IgD-negative memory B cell (primary cell): ENCODE measurements around the gene GLYR1. TPM values are rescaled to one million over a fixed set of nuclear protein-coding genes. Genes with fewer than 3 reads are reported as not detected.

ENCODE experiments used
- H3K27ac Mint-ChIP-seq, 3 donors: one replicate each; pipeline ENCODE4 v1.8.0; 2020 to 2022; ENCODE audit warnings: mild to moderate bottlenecking in 3 of 3, mixed read lengths in 3 of 3, moderate library complexity in 1 of 3
- H3K27me3 Mint-ChIP-seq: one replicate; pipeline ENCODE4 v1.8.0; 2021; ENCODE audit warnings: mixed read lengths
- H3K36me3 Mint-ChIP-seq: one replicate; pipeline ENCODE4 v1.8.0; 2020; ENCODE audit warnings: mild to moderate bottlenecking, mixed read lengths
- H3K4me1 Mint-ChIP-seq, 3 donors: one replicate each; pipeline ENCODE4 v1.8.0; 2020 to 2022; ENCODE audit warnings: mixed read lengths in 3 of 3, mild to moderate bottlenecking in 1 of 3
- H3K4me3 Mint-ChIP-seq, 4 donors: one replicate each; pipeline ENCODE4 v1.8.0; 2020 to 2022; ENCODE audit warnings: mild to moderate bottlenecking in 4 of 4, mixed read lengths in 4 of 4, moderate library complexity in 3 of 4
- H3K9me3 Mint-ChIP-seq, 3 donors: one replicate each; pipeline ENCODE4 v1.8.0; 2020 to 2021; ENCODE audit warnings: mixed read lengths in 3 of 3, mild to moderate bottlenecking in 1 of 3
- polyA plus RNA-seq: library from polyadenylated mRNA; unstranded; fragments of 300-500 nt; fragmentation: Illumina TruSeq; gene quantifications from one replicate; pipeline ENCODE4 v1.2.3, GENCODE V29; 2021

GLYR1 gene
- polyA plus RNA-seq, 1 donor from 2014 or later, result 44.2 TPM

DNA sequence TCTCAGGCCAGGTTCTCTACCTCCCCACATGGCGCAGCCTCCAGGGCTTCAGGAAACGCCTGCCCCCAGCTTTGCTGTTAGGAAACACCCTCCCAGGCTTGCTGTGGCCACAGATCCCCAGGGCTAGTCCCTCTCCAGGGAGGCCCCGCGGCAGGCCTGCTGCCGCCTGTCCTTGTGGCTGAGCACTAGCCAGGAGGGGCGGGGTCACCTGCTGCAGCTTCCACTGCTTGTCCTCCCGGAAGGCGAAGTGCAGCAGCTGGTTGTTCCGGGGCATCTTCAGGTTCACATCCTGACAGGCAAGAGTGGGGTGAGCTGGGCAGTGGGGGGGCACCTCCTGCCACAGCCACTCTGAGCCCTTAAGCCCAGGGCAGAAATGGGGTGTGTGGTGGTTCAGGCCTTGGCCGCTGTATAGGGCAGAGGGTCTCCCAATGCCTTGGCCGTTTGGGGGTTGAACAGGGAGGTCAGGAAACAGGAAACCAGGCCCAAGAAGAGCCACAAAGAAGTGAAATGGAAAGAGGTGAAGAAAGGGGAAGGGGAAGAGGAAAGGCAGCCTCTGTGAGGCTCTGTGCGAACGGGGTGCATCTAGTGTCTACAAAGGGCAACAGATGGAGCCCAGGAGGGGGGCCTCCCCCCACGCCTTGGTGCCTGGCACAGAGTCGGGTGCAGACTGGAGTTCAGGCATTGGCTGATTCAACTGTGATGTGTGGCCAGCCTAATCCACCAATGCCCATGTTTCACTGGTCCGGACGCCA lies 46.6 kb downstream of the GLYR1 start:
- H3K36me3 Mint-ChIP-seq, result no peaks in the 10 kb centered on the region
- H3K4me1 Mint-ChIP-seq, result peaks cover 9 to 12% (median 9%) of the 10 kb centered on the region in 3 donors

DNA sequence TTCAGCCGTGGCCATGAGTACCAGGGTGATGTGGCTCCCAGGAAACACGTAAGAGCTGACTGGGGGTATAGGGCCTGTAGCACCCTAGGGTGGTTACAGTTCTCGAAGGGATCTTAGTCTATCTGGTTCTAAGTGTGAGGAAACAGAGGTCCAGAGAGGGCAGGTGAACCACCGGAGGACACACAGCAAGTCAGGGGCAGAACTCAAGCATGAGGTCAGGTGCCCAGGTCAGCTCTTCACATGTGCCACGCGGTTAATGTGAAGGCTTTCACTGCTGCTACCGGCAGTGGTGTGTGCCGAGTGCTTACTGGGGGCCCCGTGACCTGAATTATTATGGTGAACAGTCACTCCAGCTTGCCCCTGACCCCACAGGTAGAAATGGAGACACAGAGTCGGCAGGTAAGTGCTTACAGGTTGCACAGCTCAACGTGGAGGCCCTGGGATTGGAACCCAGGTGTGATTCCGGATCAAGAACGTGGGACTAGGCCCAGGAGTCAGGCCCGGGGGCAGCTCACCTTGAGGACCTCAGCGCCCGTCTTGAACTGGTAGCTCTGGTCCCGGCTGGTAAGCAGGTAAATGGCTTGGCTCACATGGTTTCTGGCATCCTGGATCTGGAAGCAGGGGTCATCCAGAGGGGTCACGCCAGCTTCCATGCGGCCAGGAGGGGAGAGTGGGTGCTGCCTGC lies 47.8 kb downstream of the GLYR1 start:
- H3K27me3 Mint-ChIP-seq, result no peaks in the 10 kb centered on the region
- no peaks in the 10 kb centered on the region for H3K9me3 Mint-ChIP-seq
- peaks cover 9 to 12% (median 9%) of the 10 kb centered on the region in 3 donors for H3K4me1 Mint-ChIP-seq
- peak overlapping the region in 2 of 4 donors; percentile 43 to 61 for H3K4me3 Mint-ChIP-seq
- no peak overlapping the region for H3K27ac Mint-ChIP-seq
- H3K36me3 Mint-ChIP-seq, result no peaks in the 10 kb centered on the region

More for the DNA sequence above, 46.6 kb downstream of the GLYR1 start:
- Mint-ChIP-seq H3K4me3 (peak overlapping the region; percentile 54 to 90 (median 80)), H3K9me3 (no peaks in the 10 kb centered on the region), H3K27ac (peak overlapping the region in 1 of 3 donors; percentile 39), H3K27me3 (no peaks in the 10 kb centered on the region)

DNA sequence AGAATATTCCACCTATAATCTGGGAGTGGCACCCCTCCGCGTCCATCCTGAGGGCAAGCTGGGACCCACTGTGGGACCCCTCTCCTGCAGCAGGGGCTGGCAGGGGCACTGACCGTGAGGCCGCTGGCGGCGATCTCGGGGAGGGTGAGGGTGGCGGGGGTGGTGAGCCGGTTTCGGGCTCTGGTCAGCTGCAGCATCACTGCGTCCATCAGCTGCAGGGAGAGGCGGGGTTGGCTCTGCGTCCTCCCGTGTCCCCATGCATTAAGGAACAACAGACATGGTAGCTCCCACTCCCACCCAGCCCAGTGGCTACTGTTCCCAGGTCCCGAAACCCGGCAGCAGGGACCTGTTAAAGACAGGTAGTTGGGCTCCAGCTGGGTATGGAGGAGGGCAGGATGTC lies 48.6 kb downstream of the GLYR1 start:
- no peaks in the 10 kb centered on the region for H3K27me3 Mint-ChIP-seq
- H3K4me1 Mint-ChIP-seq, result peaks cover 8 to 12% (median 9%) of the 10 kb centered on the region in 3 donors
- H3K36me3 Mint-ChIP-seq, result no peaks in the 10 kb centered on the region
- no peak overlapping the region for H3K27ac Mint-ChIP-seq
- H3K4me3 Mint-ChIP-seq, result peak overlapping the region in 1 of 4 donors; percentile 43
- H3K9me3 Mint-ChIP-seq, result no peaks in the 10 kb centered on the region

DNA sequence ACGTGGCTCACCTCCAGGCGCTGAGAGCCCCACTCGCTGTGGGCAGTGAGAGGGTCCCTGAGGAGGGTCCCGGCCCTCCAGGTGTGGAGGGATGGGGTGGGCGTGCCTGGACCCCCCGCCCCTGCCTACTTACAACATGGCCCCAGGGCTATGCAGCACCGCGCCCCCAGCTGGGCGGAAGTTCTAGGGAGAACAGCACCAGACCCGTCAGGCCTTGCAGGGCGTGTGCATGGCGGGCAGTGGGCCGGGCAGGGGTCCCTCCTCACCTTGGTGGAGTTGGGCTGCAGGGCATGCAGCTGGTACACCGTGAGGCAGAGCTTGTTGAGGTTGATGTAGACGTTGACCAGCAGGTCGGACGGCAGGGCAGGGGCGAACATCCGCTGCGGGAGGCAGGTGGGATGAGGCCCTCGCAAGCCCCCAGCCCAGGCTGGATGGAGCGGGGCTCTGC lies 49.3 kb downstream of the GLYR1 start:
- Mint-ChIP-seq H3K27me3 (no peaks in the 10 kb centered on the region), H3K4me1 (peaks cover 5 to 8% (median 6%) of the 10 kb centered on the region in 3 donors), H3K27ac (no peak overlapping the region), H3K9me3 (no peaks in the 10 kb centered on the region), H3K36me3 (no peaks in the 10 kb centered on the region), H3K4me3 (no peak overlapping the region)

DNA sequence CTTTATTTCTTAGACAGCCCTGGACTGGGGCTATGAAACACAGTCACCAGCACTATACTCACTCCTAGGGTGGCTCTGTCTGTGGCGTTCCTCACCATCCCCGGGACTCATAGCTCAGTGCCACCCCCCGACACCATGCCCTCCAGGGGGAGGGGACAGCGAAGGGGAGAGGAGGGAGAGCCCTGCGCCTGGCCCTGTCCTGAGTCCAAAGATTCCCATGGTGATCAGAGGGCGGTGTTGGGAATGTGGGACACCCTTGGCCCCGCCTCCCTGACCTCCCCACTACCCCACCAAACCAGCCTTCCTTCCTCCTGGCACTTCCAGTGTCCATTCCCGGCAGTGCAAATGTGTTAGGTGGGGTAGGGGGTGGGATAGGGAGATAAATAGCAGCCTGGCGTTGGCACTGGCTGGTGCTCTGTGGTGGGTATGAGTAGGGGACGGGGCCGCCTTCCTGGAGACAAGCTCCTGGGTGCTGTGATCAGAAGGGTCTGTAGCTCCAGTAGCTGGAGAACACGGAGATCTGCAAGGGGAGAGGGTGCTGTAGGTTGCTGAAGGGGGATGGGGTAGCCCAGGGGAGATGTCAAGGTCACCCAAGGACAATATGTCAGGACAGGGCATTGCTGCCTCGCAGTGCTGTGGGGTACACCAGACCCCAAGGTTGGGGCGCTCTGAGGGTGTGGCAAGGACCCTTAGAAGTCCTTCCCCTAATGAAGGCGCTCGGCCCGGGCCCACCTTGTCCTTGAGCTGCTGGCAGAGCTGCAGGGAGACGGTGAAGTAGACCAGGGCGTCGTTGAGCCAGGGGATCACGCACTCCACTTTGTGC lies 49.9 kb downstream of the GLYR1 start:
- H3K36me3 Mint-ChIP-seq, result no peaks in the 10 kb centered on the region
- H3K4me1 Mint-ChIP-seq, result peaks cover 5 to 8% (median 5%) of the 10 kb centered on the region in 3 donors
- no peak overlapping the region for H3K4me3 Mint-ChIP-seq
- H3K27ac Mint-ChIP-seq, result peak overlapping the region in 1 of 3 donors; percentile 5
- H3K27me3 Mint-ChIP-seq, result no peaks in the 10 kb centered on the region
- H3K9me3 Mint-ChIP-seq, result no peaks in the 10 kb centered on the region

DNA sequence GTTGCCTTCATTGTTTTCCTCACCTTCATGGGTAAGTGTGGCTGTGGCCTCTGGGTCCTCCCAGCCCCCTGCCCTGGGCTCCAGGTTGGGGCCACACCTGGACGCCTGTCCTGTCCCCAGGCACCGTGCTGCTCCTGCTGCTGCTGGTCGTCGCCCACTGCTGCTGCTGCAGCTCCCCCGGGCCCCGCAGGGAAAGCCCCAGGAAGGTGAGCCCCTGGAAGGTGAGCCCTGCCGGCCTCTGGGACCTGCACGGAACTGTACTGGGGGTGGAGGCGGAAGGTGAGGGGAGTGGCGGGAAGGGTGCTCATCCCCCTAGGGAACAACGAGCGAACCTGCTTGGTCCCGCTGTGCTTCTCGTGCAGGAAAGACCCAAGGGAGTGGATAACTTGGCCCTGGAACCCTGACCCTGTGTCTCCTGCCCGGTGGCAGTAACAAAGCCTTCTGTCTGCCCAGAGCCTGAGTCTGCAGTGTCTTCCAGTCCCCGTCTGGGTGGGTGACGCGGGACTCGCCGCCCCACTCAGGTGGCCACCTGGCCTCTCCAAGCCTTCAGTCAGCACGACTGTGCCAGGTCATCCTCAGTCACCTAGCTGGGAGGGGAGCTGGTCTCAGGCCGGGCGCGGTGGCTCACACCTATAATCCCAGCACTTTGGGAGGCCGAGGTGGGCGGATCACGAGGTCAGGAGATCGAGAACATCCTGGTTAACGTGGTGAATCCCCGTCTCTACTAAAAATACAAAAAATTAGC lies 51.1 kb downstream of the GLYR1 start:
- no peak overlapping the region for H3K27ac Mint-ChIP-seq
- H3K36me3 Mint-ChIP-seq, result no peaks in the 10 kb centered on the region
- peaks cover 3% of the 10 kb centered on the region for H3K27me3 Mint-ChIP-seq
- no peaks in the 10 kb centered on the region for H3K9me3 Mint-ChIP-seq
- peaks cover 0 to 8% (median 4%) of the 10 kb centered on the region in 3 donors for H3K4me1 Mint-ChIP-seq
- no peak overlapping the region for H3K4me3 Mint-ChIP-seq

DNA sequence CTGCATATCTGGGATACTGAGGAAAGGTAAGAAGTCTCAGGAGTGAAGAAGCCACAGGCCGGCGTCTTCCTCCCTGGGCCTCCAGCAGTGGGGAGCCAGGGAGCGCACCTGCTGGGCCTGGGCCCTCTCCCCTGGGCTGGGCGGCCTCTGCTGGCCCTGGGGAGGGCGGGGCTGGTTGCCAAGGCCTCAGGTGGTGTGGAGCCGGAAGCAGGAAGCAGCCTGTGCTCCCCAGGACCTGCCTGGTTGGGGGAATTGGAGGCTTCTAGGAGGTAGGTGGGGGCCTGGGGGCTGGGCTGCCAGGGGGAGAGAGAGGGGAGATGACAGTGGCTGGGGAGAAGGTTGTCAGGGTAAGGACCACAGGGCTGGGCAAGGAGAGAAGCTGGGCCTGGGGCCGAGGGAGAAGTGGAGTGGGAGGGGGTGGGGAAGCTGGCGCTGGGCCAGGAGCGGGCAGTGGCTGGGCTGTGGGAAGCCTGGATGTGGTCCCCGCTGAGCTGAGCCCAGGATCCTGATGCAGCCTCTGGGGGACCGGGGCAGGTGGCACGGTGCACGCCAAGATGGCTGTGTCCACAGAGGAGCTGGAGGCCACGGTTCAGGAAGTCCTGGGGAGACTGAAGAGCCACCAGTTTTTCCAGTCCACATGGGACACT lies 51.8 kb downstream of the GLYR1 start, which contains the start of gene SMIM22:
Gene SMIM22 (plus strand): TSS at position 189 of the 647 bp plus-strand sequence. CDS start 366 bp downstream, at position 555.
- Mint-ChIP-seq H3K27me3 (peaks cover 3% of the 10 kb centered on the region), H3K4me3 (no peak within 1 kb of the TSS), H3K9me3 (no peaks in the 10 kb centered on the region), H3K4me1 (peaks cover 0 to 2% (median under 1%) of the 10 kb centered on the region in 3 donors), H3K36me3 (no peaks in the 10 kb centered on the region), H3K27ac (no peak within 1 kb of the TSS)

DNA sequence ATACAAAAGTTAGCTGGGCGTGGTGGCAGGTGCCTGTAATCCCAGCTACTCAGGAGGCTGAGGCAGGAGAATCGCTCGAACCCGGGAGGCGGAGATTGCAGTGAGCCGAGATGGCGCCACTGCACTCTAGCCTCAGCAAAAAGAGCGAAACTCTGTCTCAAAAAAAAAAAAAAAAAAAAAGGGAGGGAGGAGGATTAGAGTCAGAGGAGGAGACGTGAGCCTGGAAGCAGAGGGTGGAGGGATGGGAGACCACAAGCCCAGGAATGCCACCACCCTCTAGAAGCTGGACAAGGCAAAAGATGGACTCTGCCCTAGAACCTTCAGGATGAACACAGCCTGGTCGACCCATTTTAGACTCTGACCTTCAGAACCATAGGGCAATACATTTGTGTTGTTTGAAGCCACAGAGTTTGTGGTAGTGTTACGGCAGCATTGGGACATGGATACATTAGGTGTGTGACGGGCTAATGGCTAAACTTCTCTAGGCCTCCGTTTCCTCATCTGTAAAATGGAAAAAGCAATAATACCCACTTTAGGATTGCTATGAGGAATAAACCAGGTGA lies 54.1 kb downstream of the GLYR1 start:
- Mint-ChIP-seq H3K27me3 (peaks cover 3% of the 10 kb centered on the region), H3K27ac (no peak overlapping the region), H3K36me3 (no peaks in the 10 kb centered on the region), H3K9me3 (no peaks in the 10 kb centered on the region), H3K4me1 (peaks cover 0 to under 1% (median 0%) of the 10 kb centered on the region in 3 donors), H3K4me3 (no peak overlapping the region)

DNA sequence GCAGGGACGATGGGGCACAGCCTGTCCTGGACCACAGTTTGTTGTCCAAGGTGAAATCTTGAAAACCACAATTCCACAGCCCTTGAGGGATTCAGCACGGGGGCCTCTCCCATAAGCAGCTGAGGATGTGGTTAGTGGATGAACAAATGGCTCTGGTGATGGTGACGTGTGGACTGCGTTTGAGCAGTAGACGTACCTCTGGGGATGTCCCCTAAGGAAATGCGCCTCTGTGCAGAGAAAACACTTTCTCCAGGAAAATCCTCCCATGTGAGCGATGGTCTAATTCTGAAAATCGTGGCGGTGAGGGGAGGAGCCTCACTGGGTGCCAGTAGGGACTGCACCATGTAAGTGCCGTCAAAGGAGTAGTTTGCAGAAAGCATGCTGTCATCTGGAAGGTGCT lies 56.2 kb downstream of the GLYR1 start:
- H3K27ac Mint-ChIP-seq, result no peak overlapping the region
- no peaks in the 10 kb centered on the region for H3K9me3 Mint-ChIP-seq
- no peaks in the 10 kb centered on the region for H3K36me3 Mint-ChIP-seq
- no peak overlapping the region for H3K4me3 Mint-ChIP-seq
- peaks cover 0 to 1% (median 0%) of the 10 kb centered on the region in 3 donors for H3K4me1 Mint-ChIP-seq
- peaks cover 3% of the 10 kb centered on the region for H3K27me3 Mint-ChIP-seq

DNA sequence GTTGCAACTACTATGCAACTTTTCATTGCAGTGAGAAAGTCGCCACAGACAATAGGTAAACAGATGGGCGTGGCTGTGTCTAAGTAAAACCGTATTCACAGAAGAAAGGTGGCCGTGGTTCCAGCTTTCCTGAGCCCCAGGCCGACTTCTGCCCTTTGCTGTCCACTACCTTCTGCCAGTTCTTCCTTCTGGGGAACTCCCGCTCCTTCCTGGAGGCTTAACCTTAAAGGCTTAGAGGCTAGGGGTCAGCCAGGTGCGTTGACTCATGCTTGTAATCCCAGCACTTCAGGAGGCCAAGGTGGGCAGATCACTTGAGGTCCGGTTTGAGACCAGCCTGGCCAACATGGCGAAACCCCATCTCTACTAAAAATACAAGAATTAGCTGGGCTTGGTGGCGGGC lies 56.8 kb downstream of the GLYR1 start:
- H3K36me3 Mint-ChIP-seq, result no peaks in the 10 kb centered on the region
- peaks cover 0 to 1% (median 0%) of the 10 kb centered on the region in 3 donors for H3K4me1 Mint-ChIP-seq
- peaks cover 3% of the 10 kb centered on the region for H3K27me3 Mint-ChIP-seq
- no peaks in the 10 kb centered on the region for H3K9me3 Mint-ChIP-seq
- H3K4me3 Mint-ChIP-seq, result no peak overlapping the region
- H3K27ac Mint-ChIP-seq, result no peak overlapping the region

DNA sequence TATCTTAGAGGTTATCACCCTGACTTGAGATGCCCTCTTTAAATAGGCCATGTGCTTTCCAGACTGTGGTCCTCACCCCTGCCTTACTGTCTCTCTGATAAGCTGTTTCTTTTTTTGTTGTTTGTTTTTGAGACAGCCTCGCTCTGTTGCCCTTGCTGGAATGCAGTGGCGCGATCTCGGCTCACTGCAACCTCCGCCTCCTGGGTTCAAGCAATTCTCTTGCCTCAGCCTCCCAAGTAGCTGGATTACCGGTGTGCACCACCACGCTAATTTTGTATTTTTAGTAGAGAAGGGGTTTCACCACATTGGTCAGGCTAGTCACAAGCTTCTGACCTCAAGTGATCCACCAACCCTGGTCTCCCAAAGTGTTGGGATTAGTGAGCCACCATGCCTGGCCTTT lies 58.2 kb downstream of the GLYR1 start:
- no peak overlapping the region for H3K4me3 Mint-ChIP-seq
- no peak overlapping the region for H3K27ac Mint-ChIP-seq
- no peaks in the 10 kb centered on the region for H3K9me3 Mint-ChIP-seq
- no peaks in the 10 kb centered on the region for H3K36me3 Mint-ChIP-seq
- H3K4me1 Mint-ChIP-seq, result peaks cover 0 to 1% (median 0%) of the 10 kb centered on the region in 3 donors
- H3K27me3 Mint-ChIP-seq, result peaks cover 5% of the 10 kb centered on the region

DNA sequence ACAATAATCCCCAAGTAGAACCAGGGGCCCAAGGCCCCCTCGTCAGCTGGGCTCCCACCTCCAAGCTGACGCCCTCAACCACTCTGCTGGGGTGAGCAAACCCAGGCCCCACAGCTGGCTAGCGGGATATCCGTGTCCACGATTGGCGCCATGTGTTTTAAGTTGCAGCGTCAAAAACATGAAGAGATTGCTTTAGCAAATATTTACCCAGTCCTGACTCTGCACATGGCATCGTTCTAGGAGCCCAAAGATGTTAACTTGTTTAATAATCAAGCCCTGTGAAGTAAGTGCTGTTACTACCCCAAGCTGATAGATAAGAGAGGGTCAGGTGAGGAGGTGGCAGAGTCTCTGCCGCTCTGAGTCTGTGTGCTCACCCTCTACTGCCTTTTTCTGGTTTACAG lies 58.6 kb downstream of the GLYR1 start:
- peaks cover 0 to 1% (median 0%) of the 10 kb centered on the region in 3 donors for H3K4me1 Mint-ChIP-seq
- no peak overlapping the region for H3K27ac Mint-ChIP-seq
- H3K4me3 Mint-ChIP-seq, result no peak overlapping the region
- no peaks in the 10 kb centered on the region for H3K36me3 Mint-ChIP-seq
- peaks cover 5% of the 10 kb centered on the region for H3K27me3 Mint-ChIP-seq
- H3K9me3 Mint-ChIP-seq, result no peaks in the 10 kb centered on the region

DNA sequence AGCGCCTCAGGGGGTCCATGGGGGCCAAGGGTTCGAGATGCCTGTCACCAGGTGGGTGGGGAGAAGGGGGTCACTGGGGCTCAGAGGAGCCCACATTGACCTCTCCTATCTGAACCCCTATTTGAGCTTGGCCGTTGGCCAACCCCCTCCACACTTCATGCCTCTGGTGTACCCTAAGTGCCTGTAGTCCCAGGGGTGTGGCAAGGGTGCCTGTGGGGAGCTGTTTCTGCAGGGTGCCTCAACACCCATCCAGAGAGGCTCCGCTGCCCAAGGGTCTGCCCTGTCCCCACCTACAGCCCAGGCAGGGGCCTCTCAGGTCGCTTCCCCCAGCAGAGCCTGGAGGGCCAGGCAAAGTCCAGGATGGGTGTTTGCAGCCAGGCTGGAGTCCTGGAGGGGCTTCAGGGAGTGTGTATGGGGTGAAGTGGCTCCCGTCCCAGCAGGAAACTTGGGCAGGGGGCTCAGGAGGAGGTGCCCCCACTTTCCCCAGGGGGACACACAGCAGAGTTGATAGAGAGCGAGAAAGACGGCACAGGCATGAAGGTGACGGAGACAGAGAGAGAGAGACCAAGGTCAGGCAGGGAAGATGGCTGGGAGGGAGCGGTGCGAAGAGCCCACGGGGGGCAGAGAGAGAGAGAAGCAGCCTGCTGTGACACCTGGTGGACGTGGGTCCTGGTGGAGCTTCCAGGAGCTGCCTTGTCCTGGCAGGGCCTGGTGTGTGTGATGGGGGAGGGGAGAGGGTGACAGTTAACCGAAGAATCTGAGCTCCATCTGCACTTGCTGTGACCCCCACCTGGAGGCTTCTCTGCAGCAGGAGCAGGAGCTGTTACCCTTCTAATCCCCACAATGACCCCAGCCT lies 59.2 kb downstream of the GLYR1 start, which contains the start of gene SEPTIN12:
Gene SEPTIN12 (minus strand): TSS at position 719 of the 856 bp plus-strand sequence. CDS start 700 bp downstream, at position 19.
- peaks cover 0 to 1% (median 0%) of the 10 kb centered on the region in 3 donors for H3K4me1 Mint-ChIP-seq
- H3K4me3 Mint-ChIP-seq, result no peak within 1 kb of the TSS
- H3K36me3 Mint-ChIP-seq, result no peaks in the 10 kb centered on the region
- peaks cover 5% of the 10 kb centered on the region for H3K27me3 Mint-ChIP-seq
- peak within 1 kb of the TSS in 1 of 3 donors; percentile 53 for H3K27ac Mint-ChIP-seq
- H3K9me3 Mint-ChIP-seq, result no peaks in the 10 kb centered on the region
